Pulmonary artery endothelial cell (primary cell): ENCODE measurements around the gene WDR11. TPM values are rescaled to one million over a fixed set of nuclear protein-coding genes. Genes with fewer than 3 reads are reported as not detected.

Experiments used
- DNase-seq: peaks from one replicate; pipeline ENCODE4 v3.0.0-alpha.2; 2011; ENCODE audit warnings: low read depth, low spot score
- total RNA-seq: library from RNA; depleted of rRNA; stranded (reverse); fragments of >200 nt; gene quantifications from 2 replicates; pipeline ENCODE4 v1.2.3, GENCODE V29; 2014

The WDR11 gene
- total RNA-seq, 1 donor from 2014 or later: 107 TPM

DNA sequence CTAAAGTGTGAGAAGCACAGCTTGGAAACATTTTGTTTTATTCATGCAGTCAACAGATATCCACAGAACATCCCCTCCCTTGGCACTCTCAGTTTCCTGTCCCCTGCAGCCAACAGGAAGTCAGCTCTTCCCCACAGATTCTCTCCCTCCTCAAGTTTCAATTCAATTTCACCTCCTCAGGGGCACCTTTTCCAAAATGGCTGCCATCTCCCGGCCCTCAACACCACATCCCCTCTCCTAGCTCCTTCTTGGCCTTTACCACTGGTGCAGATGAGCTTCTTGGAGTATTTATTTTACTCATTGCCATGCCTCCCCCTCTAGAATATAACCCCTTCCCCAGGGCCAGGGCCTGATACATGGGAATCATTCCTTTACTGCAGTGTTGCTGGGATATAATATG is 94.0 kb downstream of the WDR11 start:
- DNase-seq: no peak

DNA sequence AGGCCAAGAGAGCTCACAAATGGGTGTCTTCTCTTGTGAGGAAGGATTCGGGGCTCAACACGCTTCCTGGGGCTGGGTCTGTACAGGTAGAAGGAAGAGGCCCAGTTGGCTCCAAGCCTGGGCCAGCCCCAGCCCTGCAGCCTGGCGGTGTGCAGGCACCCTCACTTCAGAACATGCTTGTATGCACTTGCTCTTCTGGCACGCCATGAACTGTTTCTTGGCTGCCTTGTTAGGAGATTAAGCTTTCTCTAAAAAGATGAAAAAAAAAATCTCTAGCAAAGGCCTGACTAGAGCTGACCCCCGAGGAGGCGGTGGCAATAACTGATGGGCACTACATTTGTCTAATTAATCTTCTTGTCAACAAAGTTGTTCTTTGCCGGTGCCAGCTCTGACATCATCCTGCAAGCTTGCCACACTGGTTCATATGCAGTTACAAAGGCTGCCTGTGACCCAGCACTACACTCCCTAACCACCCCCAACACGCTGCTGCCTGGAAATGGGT is 94.7 kb downstream of the WDR11 start:
- DNase-seq: no peak

DNA sequence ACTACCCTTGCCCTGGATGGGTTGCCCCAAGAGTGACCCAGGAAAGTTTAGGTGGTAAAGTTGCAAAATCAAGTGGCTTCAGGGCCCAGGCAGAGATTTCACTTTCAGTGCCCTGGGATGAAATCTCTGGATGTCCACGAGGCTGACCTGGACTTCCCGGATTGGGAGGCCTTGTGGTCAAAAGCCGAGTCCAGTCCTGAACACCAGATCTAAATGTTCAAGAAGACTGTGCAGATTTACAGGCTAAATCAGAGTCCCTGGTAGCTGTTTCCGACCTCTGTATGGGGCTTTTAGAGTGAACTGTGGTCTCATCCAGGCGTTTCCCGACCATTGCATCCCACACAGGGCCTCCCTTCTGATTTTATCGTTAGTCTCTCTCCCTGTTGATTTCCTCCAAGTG is 95.3 kb downstream of the WDR11 start:
- DNase-seq: no peak

DNA sequence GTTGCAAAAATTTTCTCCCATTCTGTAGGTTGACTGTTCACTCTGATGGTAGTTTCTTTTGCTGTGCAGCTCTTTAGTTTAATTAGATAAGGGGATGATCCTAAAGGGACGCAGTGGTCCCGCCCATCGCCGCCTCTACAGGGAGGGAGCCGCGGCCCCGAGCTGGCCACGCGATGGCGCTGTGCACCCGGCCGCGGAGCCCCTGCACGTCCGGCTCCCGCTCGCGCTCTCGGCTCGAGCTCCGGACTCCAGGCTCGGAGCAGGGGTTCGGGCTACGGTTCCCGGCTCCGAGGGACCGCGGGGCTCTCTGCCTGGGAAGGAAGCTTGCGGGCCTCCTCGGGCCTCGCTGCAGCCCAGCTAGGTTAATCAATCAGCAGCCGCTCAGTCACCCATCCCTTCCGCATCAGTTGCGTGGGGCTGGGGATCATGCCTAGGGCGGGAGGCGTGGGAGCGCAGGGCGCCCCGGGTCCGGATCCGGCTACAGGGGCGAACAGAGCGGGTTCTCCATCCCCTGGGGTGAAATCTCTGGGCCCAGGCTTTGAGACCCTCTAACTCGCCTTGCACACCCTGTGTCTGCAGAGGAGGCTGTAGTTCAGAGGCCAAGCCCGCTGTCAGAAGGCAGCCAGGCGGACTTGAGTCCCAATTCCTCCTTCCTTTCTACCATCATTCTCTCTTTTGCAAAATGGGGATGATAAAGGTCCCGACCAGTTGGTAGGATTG is 97.9 kb downstream of the WDR11 start:
- no peak for DNase-seq

DNA sequence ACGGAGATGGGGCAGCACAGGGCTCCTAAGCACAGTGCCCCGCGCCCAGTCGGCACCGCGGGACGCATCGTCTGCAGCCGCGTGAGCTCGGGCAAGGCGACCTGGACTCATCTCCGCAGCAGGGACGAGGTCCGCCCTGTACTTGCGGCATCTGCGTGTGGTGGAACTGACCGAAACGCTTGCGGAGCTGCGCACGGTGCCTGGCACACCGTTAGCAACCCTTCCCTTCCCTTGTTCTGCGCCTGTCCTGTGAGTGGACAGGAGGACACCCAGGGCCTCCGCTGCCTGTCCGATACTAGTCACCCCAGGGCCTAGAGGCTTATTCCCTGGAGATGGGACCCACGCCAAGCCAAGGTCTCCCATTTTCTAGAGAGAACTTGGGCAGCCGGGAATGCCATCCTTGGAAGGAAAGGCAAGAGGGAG is 98.5 kb downstream of the WDR11 start:
- no peak for DNase-seq

DNA sequence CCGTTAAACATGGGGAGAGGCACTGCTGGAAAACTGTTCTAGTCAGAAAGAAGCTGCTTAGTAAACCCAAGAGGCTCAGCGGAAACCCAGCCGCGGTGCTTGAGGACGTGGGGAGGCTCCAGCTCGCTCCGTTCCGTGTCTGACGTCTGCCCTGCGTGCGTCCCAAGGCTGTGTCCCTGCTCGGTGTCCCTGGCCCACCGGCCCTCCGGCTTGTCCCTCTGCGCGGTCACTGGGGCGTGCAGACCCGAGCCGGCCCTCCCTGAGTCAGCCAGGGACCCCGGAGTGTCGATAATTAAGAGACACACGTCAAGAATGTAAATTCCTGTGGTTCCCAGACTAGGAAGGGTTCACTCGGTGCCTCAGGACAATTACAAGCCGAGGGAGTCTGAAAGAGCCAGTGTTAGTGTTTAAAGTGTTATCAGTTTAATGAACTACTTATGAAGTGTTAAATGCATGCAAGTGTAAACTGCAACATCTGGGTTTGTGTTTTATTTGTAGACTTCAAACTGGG is 98.9 kb downstream of the WDR11 start:
- no peak for DNase-seq

DNA sequence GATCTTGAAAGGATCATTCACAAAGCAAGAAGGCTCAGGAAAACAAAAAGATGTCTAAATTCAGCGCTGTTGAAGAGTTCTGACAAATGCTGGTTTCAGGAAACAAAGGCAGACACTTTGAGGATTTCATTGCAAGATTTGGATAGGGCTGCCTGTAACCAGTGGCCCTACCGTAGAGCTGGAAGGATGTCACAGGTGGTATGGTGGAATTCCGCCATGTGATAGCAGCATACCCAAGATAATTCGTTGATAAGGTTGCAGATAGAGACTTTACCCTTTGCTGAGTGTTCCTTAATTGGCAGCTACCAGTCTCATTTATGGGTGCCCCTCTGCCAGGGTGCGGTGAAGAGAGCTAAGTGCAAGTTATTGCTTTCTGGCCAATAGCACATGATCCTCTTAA is 100.1 kb downstream of the WDR11 start:
- DNase-seq: no peak

DNA sequence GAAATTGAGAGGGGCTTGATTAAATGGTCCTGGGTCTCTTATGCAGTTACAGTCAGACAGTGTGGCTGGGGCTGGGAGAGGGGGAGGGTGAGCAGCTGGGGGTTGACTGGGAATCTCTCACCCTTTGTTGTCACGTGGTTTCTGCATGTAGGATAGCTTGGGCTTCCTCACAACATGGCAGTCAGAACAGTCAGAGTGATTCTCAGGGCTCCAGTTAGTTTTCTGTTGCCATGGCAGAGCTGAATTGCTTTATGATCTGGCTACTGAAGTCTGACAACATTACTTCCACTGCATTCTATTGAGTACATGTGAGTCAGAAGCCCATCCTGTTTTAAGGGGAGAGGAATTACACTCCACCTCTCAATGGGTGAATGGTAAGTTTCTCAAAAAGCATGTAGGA is 102.7 kb downstream of the WDR11 start:
- no peak for DNase-seq
